Colonic mucosa (tissue), 4 donors: ENCODE measurements around the gene MYADM. TPM values are rescaled to one million over a fixed set of nuclear protein-coding genes. Genes with fewer than 3 reads are reported as not detected.

ENCODE experiments used
- DNase-seq: peaks from one replicate; pipeline ENCODE4 v3.0.0-alpha.2; 2020
- H3K27ac ChIP-seq: fragments of 200-600 bp; one replicate; pipeline ENCODE4 v1.8.0; 2021
- H3K27me3 ChIP-seq: fragments of 200-600 bp; one replicate; pipeline ENCODE4 v1.8.0; 2021
- H3K36me3 ChIP-seq: fragments of 200-600 bp; one replicate; pipeline ENCODE4 v1.8.0; 2021
- H3K4me1 ChIP-seq: fragments of 200-600 bp; one replicate; pipeline ENCODE4 v1.8.0; 2021; ENCODE audit warnings: mild to moderate bottlenecking
- H3K4me3 ChIP-seq: fragments of 200-600 bp; one replicate; pipeline ENCODE4 v1.8.0; 2021
- H3K9ac ChIP-seq, 2 donors: one replicate each; pipeline ENCODE4 v1.7.0; 2013; ENCODE audit warnings: control low read depth in 2 of 2, low read depth in 2 of 2, low read length in 2 of 2
- H3K9me3 ChIP-seq: fragments of 200-600 bp; one replicate; pipeline ENCODE4 v1.8.0; 2021
- intact Hi-C: fragments of 100-400 bp; cut with DNase I; formaldehyde crosslinking; loops from one replicate; pipeline ENCODE4 v1.14.1; 2022
- total RNA-seq, 2 donors: library from RNA; stranded (reverse); fragmentation: NEBNext Ultra II Directional in 1 of 2; extraction: Animal tissue kit (Norgen Biotek cat#: 25700) in 1 of 2; gene quantifications; one replicate each; pipeline ENCODE4 v1.2.1, GENCODE V29; 2021
- TF ChIP-seq, protein P1 (sequence below): fragments of 200-600 bp; IDR thresholded peaks from one replicate; pipeline ENCODE4 v1.8.0; 2022; ENCODE audit warnings: antibody characterized with exemption, mild to moderate bottlenecking
- donor health status: healthy.
- donor health status: DM: no; HTN: no; CAD: no.
- donor health status: DM: no; HTN: no; CAD: no.

MYADM gene
- total RNA-seq, 2 donors from 2014 or later, result 80.5 to 110 TPM

DNA sequence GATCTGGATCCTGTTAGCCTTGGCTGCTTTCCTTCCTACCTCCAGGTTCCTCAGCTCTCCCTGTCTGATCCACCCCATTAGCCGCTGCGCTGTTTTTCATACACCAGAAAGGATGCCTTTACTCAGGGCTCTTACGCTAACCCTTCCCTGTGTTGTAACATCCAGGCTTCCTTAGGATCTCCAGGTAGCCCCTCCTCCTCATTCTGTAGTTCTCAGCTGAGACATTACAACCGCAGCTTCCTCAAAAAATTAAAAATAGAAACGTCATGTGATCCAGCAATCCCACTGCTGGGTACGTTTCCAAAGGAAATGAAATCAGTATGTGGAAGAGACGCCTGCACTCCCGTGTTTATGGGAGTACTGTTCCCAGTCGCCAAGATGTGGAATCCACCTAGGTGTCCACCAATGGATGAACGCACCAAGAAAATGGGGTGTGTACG is 18.4 kb upstream of the MYADM start:
- no peak overlapping the region for H3K27ac ChIP-seq
- DNase-seq, result no peak
- no peaks in the 10 kb centered on the region for H3K9me3 ChIP-seq
- TF ChIP-seq, protein P1, sequence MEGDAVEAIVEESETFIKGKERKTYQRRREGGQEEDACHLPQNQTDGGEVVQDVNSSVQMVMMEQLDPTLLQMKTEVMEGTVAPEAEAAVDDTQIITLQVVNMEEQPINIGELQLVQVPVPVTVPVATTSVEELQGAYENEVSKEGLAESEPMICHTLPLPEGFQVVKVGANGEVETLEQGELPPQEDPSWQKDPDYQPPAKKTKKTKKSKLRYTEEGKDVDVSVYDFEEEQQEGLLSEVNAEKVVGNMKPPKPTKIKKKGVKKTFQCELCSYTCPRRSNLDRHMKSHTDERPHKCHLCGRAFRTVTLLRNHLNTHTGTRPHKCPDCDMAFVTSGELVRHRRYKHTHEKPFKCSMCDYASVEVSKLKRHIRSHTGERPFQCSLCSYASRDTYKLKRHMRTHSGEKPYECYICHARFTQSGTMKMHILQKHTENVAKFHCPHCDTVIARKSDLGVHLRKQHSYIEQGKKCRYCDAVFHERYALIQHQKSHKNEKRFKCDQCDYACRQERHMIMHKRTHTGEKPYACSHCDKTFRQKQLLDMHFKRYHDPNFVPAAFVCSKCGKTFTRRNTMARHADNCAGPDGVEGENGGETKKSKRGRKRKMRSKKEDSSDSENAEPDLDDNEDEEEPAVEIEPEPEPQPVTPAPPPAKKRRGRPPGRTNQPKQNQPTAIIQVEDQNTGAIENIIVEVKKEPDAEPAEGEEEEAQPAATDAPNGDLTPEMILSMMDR, result no peak
- H3K27me3 ChIP-seq, result no peaks in the 10 kb centered on the region
- intact Hi-C loops, result loop anchor here (5.0 to 10.0 kb wide), 3 partner anchors 33 to 173 kb away; partner anchors contain the start of genes CACNG7 and PRKCG
- no peak overlapping the region for H3K4me3 ChIP-seq
- H3K4me1 ChIP-seq, result no peaks in the 10 kb centered on the region
- no peaks in the 10 kb centered on the region for H3K36me3 ChIP-seq
- H3K9ac ChIP-seq, result no peak overlapping the region

DNA sequence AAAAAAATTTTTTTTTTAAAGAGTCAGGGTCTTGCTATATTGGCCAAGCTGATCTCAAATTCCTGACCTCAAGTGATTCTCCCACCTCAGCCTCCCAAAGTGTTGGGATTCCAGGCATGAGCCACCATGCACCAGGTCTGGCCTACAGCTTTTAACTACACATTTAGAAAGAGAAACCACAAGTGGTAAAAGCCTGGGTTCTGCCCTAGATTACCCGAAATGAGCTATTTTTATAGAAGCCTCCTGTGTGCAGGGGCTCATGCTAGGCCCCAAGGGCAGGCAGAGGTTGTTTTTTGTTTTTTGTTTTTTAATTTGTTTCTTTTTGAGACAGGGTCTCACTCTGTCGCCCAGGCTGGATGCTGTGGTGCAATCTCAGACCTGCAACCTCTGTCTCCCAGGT is 14.0 kb upstream of the MYADM start:
- no peak for DNase-seq
- no peak overlapping the region for H3K4me3 ChIP-seq
- intact Hi-C loops, result no loop called here
- no peaks in the 10 kb centered on the region for H3K36me3 ChIP-seq
- no peaks in the 10 kb centered on the region for H3K27me3 ChIP-seq
- no peaks in the 10 kb centered on the region for H3K9me3 ChIP-seq
- H3K27ac ChIP-seq, result no peak overlapping the region
- no peak overlapping the region for H3K9ac ChIP-seq
- TF ChIP-seq, protein P1, result no peak
- no peaks in the 10 kb centered on the region for H3K4me1 ChIP-seq

DNA sequence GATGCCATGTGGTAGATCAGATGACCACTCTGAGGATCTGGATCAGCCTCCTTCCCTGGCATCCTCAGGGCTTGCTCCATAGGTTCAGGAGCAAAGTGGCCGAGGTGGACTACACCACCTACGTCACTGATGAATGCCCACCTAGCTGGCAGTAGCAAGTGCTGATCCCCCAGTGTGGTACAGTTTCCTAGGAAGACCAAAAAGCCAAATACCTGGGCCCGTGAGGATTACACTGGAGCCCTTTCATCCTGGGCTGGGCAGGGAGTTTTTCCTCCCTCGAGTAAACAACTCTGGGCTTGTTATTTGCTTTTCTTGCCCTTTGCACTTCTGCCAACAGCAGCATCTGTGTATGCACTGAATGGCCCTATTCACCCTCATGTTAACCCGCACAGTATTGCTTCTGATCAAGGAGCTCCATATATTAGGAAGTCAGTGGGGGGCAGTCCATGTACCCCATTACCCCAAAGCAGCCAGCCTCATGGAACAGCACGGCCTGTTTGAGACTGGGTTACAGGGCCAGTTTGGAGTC is 3.3 kb upstream of the MYADM start:
- Histone ChIP-seq H3K27me3 (no peaks in the 10 kb centered on the region), H3K9ac (no peak overlapping the region), H3K4me3 (no peak overlapping the region), H3K9me3 (no peaks in the 10 kb centered on the region), H3K4me1 (no peaks in the 10 kb centered on the region), H3K27ac (no peak overlapping the region), H3K36me3 (no peaks in the 10 kb centered on the region)
- DNase-seq, result peak; percentile 78
- intact Hi-C loops, result no loop called here
- TF ChIP-seq, protein P1, result no peak

DNA sequence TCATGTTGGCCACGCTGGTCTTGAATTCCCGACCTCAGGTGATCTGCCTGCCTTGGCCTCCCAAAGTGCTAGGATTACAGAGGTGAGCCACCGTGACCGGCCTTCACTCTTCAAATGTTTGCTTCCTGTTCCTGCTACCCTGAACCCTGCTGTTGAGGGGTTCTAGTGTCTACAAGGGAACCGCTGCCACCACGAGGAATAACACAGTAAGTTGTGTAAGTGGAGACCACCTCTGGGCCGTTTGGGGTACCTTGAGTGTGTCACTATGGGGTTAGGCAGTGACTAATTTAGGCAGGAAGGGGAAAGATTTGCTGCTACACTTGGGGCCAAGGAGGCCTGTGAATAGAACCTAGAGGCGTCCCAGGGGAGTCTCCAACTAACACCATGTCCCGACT is 2.2 kb upstream of the MYADM start:
- H3K9ac ChIP-seq, result peak overlapping the region; percentile 70 to 82
- H3K9me3 ChIP-seq, result no peaks in the 10 kb centered on the region
- H3K27ac ChIP-seq, result peak overlapping the region; percentile 86
- no peak overlapping the region for H3K4me3 ChIP-seq
- no peaks in the 10 kb centered on the region for H3K36me3 ChIP-seq
- intact Hi-C loops, result no loop called here
- TF ChIP-seq, protein P1, result no peak
- H3K4me1 ChIP-seq, result no peaks in the 10 kb centered on the region
- no peak for DNase-seq
- H3K27me3 ChIP-seq, result no peaks in the 10 kb centered on the region

DNA sequence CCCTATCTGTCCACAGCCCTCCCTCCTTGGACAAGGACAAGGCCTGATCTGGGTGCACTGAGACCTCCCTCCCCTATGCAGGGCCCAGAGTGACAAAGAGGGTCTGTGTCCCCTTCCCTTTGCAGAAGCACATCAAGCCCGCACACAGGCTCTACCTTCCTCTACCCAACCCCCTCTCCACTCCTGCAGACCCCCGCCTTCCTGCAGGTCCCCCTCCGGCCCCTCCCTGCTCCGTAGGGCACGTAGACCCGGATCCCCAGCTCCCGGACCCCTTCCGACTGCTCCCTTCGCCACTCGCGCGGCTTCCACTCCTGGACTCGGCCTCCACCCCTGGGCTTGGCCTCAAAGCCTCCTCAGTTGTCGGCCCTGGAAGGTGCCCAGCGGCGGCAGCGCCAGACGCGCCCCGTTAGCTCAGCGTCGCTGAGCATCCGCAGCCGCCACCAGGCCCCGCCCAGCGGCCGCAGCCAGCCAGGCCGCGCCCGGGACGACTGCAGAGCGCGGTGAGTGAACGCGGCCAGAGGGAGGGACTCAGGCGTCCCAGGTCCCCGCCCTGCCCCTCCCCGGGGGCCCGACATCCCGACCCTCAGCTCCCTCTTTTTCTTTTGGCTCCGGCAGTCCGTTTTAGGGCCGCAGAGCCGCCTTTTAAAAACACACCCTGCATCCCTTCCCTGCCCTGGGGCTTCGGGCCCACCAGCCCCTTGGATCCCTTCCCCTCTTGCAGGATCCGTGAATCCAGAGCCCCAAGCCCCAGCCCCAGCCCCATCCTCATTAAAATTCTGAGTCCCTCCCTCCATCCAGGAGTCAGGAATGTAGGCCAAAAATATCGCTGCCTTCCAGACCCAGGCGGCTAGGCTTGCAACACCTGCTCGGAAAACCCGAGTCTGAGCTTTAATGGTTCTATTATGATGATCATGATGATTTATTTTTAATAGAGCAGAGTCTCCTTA is 1.5 kb upstream of the MYADM start:
- Histone ChIP-seq H3K4me1 (peaks cover 5% of the 10 kb centered on the region), H3K9ac (peak overlapping the region; percentile 70 to 82), H3K4me3 (peak overlapping the region; percentile 57), H3K36me3 (no peaks in the 10 kb centered on the region), H3K9me3 (no peaks in the 10 kb centered on the region), H3K27me3 (no peaks in the 10 kb centered on the region), H3K27ac (peak overlapping the region; percentile 86)
- intact Hi-C loops, result no loop called here
- peak; percentile 82 for DNase-seq
- TF ChIP-seq, protein P1, result no peak
